ENCODE results near the gene SRGAP1. TPM values are rescaled to one million over a fixed set of nuclear protein-coding genes. Genes with fewer than 3 reads are reported as not detected.
"Not testable (repeated sequence)": the region's sequence is repeated elsewhere in the genome, so short reads cannot be mapped to it uniquely, and the experiment has no call there.

SRGAP1 gene
- total RNA-seq, 1 donor = 18.1 TPM

DNA sequence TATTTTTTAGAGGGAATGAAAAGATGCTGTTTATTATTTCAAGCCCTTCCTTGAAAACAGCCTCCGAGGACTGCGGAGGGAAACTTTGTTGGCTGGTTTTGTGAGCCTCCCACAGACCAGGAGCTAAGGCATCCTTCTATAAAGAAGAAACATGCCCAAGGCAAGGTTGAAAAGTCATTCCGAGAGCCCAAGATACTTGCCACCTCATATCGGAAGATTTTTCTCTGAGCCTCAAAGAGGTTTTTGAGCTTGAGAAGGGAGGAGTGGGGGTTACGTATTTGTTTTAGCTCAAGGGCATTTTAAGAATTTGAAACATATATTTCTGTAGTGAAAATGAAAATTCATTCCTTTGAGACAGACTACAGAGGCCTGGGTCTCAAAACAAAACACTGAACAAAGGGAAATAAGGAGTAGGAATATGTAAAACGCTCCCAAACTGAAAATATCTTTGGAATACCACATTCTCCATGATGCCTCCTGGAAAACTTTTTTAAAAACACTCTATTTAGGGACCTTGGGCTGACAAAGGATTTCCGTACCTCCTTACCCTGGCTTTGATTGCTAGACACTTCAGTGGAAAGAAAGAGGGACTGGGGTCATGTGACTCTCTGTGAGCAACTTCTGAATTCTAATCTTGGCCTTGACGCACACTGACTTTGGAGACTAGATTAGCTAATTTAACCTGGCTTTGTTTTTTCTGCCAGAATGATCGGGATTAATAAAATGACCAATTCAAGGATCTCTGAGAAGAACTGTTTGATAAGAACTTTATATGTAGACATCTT is 180.9 kb downstream of the SRGAP1 start:
- TF ChIP-seq, protein P1, sequence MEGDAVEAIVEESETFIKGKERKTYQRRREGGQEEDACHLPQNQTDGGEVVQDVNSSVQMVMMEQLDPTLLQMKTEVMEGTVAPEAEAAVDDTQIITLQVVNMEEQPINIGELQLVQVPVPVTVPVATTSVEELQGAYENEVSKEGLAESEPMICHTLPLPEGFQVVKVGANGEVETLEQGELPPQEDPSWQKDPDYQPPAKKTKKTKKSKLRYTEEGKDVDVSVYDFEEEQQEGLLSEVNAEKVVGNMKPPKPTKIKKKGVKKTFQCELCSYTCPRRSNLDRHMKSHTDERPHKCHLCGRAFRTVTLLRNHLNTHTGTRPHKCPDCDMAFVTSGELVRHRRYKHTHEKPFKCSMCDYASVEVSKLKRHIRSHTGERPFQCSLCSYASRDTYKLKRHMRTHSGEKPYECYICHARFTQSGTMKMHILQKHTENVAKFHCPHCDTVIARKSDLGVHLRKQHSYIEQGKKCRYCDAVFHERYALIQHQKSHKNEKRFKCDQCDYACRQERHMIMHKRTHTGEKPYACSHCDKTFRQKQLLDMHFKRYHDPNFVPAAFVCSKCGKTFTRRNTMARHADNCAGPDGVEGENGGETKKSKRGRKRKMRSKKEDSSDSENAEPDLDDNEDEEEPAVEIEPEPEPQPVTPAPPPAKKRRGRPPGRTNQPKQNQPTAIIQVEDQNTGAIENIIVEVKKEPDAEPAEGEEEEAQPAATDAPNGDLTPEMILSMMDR (IDR thresholded peaks at IDR 0.05; ENCODE audit: insufficient read depth, low read depth, low read length) = no peak
- no peak for DNase-seq (ENCODE audit: low read depth)
- H3K4me3 ChIP-seq (ENCODE audit: low read depth, low read length) = no peak overlapping the region

DNA sequence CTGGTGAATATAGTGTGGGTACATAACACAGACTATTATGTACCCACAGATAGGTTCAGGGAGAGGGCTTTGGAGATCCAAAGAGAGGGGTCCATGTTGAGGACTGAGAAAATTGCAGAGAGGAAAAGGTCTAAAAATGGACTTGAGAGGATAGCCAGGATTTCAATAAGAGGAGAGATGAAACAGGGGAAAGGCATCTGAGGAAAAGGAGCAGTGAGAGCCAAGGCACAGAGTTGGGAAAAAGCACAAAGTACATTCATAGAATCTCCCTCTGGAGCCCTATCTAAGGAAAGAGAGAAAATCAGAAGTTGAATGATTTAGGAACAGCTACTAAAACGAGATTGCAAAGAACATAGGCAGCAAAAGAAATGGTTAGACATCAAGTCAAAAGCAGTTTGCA is 182.8 kb downstream of the SRGAP1 start:
- TF ChIP-seq, protein P1 (IDR thresholded peaks at IDR 0.05; ENCODE audit: insufficient read depth, low read depth, low read length) = no peak
- DNase-seq (ENCODE audit: low read depth) = no peak

DNA sequence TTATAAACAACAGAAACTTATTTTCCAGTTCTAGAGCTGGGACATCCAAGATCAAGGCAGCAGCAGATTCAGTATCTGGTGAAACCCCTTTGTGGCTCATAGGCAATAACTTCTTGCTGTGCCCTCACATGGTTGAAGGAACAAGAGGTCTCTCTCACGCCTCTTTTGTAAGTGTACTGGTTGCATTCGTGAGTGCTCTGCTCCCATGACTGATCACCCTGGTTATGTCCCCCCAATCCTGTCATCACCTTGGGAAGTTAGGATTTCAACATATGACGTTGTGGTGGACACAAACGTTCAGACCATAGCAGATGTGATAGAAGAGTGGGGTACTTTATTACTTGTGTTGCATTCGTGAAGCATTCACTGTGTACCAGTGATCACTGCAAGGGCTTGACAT is 184.0 kb downstream of the SRGAP1 start:
- TF ChIP-seq, protein P1 (IDR thresholded peaks at IDR 0.05; ENCODE audit: insufficient read depth, low read depth, low read length) = no peak
- DNase-seq (ENCODE audit: low read depth) = no peak
- no peak overlapping the region for H3K4me3 ChIP-seq (ENCODE audit: low read depth, low read length)

More for the DNA sequence above, 182.8 kb downstream of the SRGAP1 start:
- H3K4me3 ChIP-seq (ENCODE audit: low read depth, low read length) = no peak overlapping the region

DNA sequence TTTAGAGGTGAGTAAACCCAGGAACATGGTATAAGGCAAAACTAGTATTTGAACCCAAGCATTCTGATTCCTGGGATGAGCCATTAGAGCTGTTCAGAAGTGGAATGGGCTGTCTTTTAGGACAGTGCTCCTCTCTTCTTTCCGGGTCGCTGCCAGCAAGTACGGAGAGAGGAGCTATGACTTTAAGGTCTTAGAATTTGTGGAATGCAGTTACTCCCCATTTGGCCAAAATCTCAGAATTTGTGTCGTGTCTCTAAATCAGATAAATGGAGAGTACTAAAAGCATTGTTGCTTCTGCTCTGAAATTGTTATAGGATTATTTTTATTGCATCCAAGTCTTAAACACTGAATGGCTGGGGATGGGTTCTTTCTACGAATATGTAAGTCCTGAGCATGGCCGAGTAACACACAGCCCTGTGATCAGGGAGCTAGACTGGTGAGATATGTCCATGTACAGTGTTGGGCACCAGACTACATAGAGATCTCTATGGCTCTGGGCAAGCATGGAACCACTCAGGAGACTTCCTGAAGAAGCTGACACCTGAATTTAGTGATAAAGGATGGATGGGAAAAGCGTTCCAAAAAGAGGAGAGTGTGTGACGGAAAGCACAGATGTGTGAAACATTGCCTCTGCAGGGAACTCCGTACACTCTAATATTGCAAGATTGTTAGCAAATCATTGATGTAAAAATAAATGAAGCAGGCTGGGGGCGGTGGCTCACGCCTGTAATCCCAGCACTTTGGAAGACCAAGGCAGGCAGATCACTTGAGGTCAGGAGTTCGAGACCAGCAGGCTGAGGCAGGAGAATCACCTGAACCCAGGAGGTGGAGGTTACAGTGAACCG is 184.7 kb downstream of the SRGAP1 start:
- peak; percentile 37 for DNase-seq (ENCODE audit: low read depth)
- TF ChIP-seq, protein P1 (IDR thresholded peaks at IDR 0.05; ENCODE audit: insufficient read depth, low read depth, low read length) = no peak
- H3K4me3 ChIP-seq (ENCODE audit: low read depth, low read length) = no peak overlapping the region

DNA sequence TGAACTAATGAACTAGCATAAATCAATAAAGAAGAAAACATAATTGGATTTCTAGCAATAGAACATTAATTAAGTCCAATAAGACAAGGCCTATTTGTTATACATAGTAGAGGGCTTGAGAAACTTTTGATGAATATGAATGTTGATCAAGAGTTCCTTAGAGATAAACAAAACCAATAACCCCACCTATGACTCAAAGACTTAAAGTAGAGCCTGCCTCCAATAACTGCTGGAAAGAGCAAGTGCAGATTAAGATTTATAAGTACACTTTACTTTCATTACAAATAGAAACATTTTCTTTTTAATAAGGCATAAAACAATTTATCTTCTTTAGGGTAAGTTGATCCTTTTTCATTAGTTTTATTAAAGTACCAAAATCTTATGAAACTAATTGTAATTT is 185.7 kb downstream of the SRGAP1 start:
- TF ChIP-seq, protein P1 (IDR thresholded peaks at IDR 0.05; ENCODE audit: insufficient read depth, low read depth, low read length) = no peak
- DNase-seq (ENCODE audit: low read depth) = no peak

DNA sequence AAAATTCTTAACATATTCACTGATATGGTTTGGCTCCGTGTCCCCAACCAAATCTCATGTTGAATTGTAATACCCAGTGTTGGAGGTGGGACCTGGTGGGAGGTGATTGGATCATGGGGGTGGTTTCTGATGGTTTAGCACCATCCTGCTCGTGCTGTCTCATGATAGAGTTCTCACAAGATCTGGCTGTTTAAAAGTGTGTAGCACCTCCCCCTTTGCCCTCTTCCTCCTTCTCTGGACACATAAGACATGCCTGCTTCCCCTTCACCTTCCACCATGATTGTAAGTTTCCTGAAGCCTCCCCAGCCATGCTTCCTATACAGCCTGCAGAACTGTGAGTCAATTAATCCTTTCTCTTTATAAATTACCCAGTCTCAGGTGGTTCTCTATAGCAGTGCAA is 189.6 kb downstream of the SRGAP1 start:
- DNase-seq (ENCODE audit: low read depth); H3K4me3 ChIP-seq (ENCODE audit: low read depth, low read length): not testable (repeated sequence)

More for the DNA sequence above, 185.7 kb downstream of the SRGAP1 start:
- H3K4me3 ChIP-seq (ENCODE audit: low read depth, low read length) = no peak overlapping the region

DNA sequence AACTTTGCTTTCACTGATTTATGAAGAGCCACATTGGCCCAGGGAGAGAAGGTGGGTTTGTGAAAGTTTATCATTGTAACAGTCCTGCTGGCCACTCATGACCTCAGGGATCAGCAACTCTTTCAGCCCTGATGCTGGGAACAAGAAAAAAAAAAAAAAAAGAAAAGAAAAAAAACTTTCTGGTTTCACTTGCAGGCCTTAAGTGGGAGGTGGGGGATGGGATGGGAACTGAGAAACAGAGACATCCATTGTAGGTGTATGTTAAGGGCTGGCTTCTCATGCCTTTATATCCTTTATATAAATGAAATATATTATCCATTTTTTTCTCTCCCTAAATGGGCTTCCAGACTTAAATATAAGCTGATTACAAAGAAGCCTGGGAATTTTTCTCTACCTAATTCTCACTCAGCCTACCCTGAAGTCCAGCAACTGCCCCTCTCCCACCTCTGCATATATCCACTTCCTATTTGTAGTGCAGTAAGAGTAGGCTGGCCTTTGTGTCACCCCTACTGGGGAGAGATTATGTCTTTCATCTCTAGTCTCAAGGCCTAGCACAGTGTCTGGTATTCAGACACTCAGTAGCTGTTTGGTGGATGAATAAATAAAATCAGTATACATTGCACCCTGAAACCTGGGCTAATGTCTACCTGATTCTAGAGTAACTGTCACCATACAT is 190.5 kb downstream of the SRGAP1 start:
- TF ChIP-seq, protein P1 (IDR thresholded peaks at IDR 0.05; ENCODE audit: insufficient read depth, low read depth, low read length) = no peak
- no peak overlapping the region for H3K4me3 ChIP-seq (ENCODE audit: low read depth, low read length)
- DNase-seq (ENCODE audit: low read depth) = peak; percentile 11

All from fibroblast of villous mesenchyme (primary cell).